Caco-2 (cell line): ENCODE measurements around the gene METAP2. TPM values are rescaled to one million over a fixed set of nuclear protein-coding genes. Genes with fewer than 3 reads are reported as not detected.

Experiments
- BruUV-seq: library from RNA; stranded (reverse); fragments of 400-500 nt; replicated peaks from 2 replicates; lab custom pipeline; 2021; lab: Mats Ljungman, UMichigan
- CTCF ChIA-PET: fragments of 300-600 bp; sonication (Branson Sonifier 250); formaldehyde crosslinking; loops from one replicate; lab custom pipeline; 2022; ENCODE audit warnings: antibody characterized with exemption; lab: Charles Lee
- POLR2A ChIA-PET: fragments of 300-600 bp; sonication (Branson Sonifier 250); formaldehyde crosslinking; loops from one replicate; lab custom pipeline; 2022; ENCODE audit warnings: antibody characterized with exemption; lab: Charles Lee
- DNase-seq, 2 experiments: peaks; one replicate each; pipeline versions ENCODE4 v3.0.0 to v3.0.0-alpha.2; 2020 to 2022
- H3K27me3 ChIP-seq: replicated peaks from 2 replicates; pipeline ENCODE4 v1.6.0; 2011; ENCODE audit warnings: low read length; ENCODE audit not compliant: control insufficient read depth, insufficient read depth
- H3K36me3 ChIP-seq: 2 replicates; pipeline ENCODE4 v1.5.1; 2011; ENCODE audit warnings: low read length; ENCODE audit not compliant: control insufficient read depth, insufficient read depth
- H3K4me1 ChIP-seq: fragments of 250-450 bp; sonication (Bioruptor Pico); 2 replicates; pipeline ENCODE4 v1.5.1; 2020; ENCODE audit warnings: mild to moderate bottlenecking
- H3K4me3 ChIP-seq: 2 replicates; pipeline ENCODE4 v1.5.1; 2011; ENCODE audit warnings: low read depth, mild to moderate bottlenecking, control low read depth, low read length
- H3K9me3 ChIP-seq: fragments of 250-450 bp; sonication (Bioruptor Pico); 2 replicates; pipeline ENCODE4 v1.5.1; 2020; ENCODE audit warnings: mild to moderate bottlenecking, moderate library complexity
- H3K27ac Mint-ChIP-seq: one replicate; pipeline ENCODE4 v1.8.0; 2022; ENCODE audit warnings: mixed read lengths; ENCODE audit not compliant: unreplicated experiment
- H3K27me3 Mint-ChIP-seq: one replicate; pipeline ENCODE4 v1.8.0; 2022; ENCODE audit warnings: mixed read lengths; ENCODE audit not compliant: insufficient read depth, unreplicated experiment
- H3K36me3 Mint-ChIP-seq: one replicate; pipeline ENCODE4 v1.8.0; 2022; ENCODE audit warnings: mild to moderate bottlenecking, mixed read lengths; ENCODE audit not compliant: insufficient read depth, unreplicated experiment
- H3K4me1 Mint-ChIP-seq: one replicate; pipeline ENCODE4 v1.8.0; 2022; ENCODE audit warnings: low read depth, mixed read lengths; ENCODE audit not compliant: unreplicated experiment
- H3K4me3 Mint-ChIP-seq: one replicate; pipeline ENCODE4 v1.8.0; 2022; ENCODE audit warnings: mild to moderate bottlenecking, moderate library complexity, mixed read lengths; ENCODE audit not compliant: unreplicated experiment
- H3K9me3 Mint-ChIP-seq: one replicate; pipeline ENCODE4 v1.8.0; 2022; ENCODE audit warnings: mixed read lengths; ENCODE audit not compliant: unreplicated experiment
- CTCF ChIP-seq, 2 experiments: fragments of 200-600 bp in 1 of 2; IDR thresholded peaks; 1 replicate in 1 of 2; 2 replicates in 1 of 2; pipeline versions ENCODE4 v1.5.1 to v1.8.0; 2011 to 2022; ENCODE audit warnings: antibody characterized with exemption in 1 of 2, control low read depth in 1 of 2, inconsistent platforms in 1 of 2, low read depth in 1 of 2, low read length in 1 of 2, mild to moderate bottlenecking in 1 of 2, moderate library complexity in 1 of 2; ENCODE audit not compliant: insufficient read depth in 1 of 2, severe bottlenecking in 1 of 2, unreplicated experiment in 1 of 2
- intact Hi-C: fragments of 100-400 bp; cut with micrococcal nuclease; formaldehyde crosslinking; loops from one replicate; pipeline ENCODE4 v1.10.0; 2022; ENCODE audit not compliant: unreplicated experiment
- total RNA-seq: library from RNA; stranded (reverse); gene quantifications from 2 replicates; pipeline ENCODE4 v1.2.3, GENCODE V29; 2022

The METAP2 gene
- total RNA-seq, 1 experiment from 2014 or later, result 138 TPM

- Mint-ChIP-seq H3K36me3 (no peaks in the 10 kb centered on the region), H3K27ac (no peak overlapping the region), H3K9me3 (peaks cover 30% of the 10 kb centered on the region), H3K4me3 (no peak overlapping the region), H3K4me1 (peaks cover 4% of the 10 kb centered on the region), H3K27me3 (no peaks in the 10 kb centered on the region)
- BruUV-seq, result no TSS peak
- TF ChIP-seq CTCF (IDR thresholded peaks at IDR 0.05; ENCODE audit: insufficient read depth in 1 of 2, low read depth in 1 of 2, low read length in 1 of 2, severe bottlenecking in 1 of 2, unreplicated experiment in 1 of 2), result no peak
- Histone ChIP-seq H3K36me3 (no peaks in the 10 kb centered on the region), H3K4me1 (0 out of 2 replicates have a peak, but pooled peaks cover 10% of the 10 kb centered on the region), H3K27me3 (no peaks in the 10 kb centered on the region), H3K4me3 (no peak overlapping the region), H3K9me3 (peaks cover 12% of the 10 kb centered on the region)
- DNase-seq, result no peak
- intact Hi-C loops, result no loop called here
- ChIA-PET POLR2A (no interaction called here), CTCF (no interaction called here)
These were observed 15.2 kb upstream of the METAP2 start for GRCh38 chr12:95458761-95459160.

- H3K4me1 ChIP-seq, result 0 out of 2 replicates have a peak, but pooled peaks cover 7% of the 10 kb centered on the region
- peaks cover 12% of the 10 kb centered on the region for H3K9me3 ChIP-seq
- no peak for TF ChIP-seq CTCF (IDR thresholded peaks at IDR 0.05; ENCODE audit: insufficient read depth in 1 of 2, low read depth in 1 of 2, low read length in 1 of 2, severe bottlenecking in 1 of 2, unreplicated experiment in 1 of 2)
- no TSS peak for BruUV-seq
- H3K4me3 ChIP-seq, result no peak overlapping the region
- H3K36me3 ChIP-seq, result no peaks in the 10 kb centered on the region
- peaks cover 4% of the 10 kb centered on the region for H3K4me1 Mint-ChIP-seq
- no peaks in the 10 kb centered on the region for H3K36me3 Mint-ChIP-seq
- H3K4me3 Mint-ChIP-seq, result no peak overlapping the region
- ChIA-PET CTCF (no interaction called here), POLR2A (no interaction called here)
- no peaks in the 10 kb centered on the region for H3K27me3 Mint-ChIP-seq
- H3K27ac Mint-ChIP-seq, result no peak overlapping the region
- intact Hi-C loops, result no loop called here
- no peak for DNase-seq
- no peaks in the 10 kb centered on the region for H3K27me3 ChIP-seq
- peaks cover 30% of the 10 kb centered on the region for H3K9me3 Mint-ChIP-seq
These were observed 14.6 kb upstream of the METAP2 start for GRCh38 chr12:95459310-95459709.

- H3K4me3 ChIP-seq, result no peak overlapping the region
- BruUV-seq, result no TSS peak
These were observed 13.8 kb upstream of the METAP2 start for GRCh38 chr12:95460105-95460504.

More at GRCh38 chr12:95460105-95460504, 13.8 kb upstream of the METAP2 start:
- Histone ChIP-seq H3K9me3 (peaks cover 12% of the 10 kb centered on the region), H3K27me3 (no peaks in the 10 kb centered on the region), H3K4me1 (0 out of 2 replicates have a peak, but pooled peaks cover 1% of the 10 kb centered on the region), H3K36me3 (no peaks in the 10 kb centered on the region)
- peaks cover 4% of the 10 kb centered on the region for H3K4me1 Mint-ChIP-seq
- H3K4me3 Mint-ChIP-seq, result no peak overlapping the region
- no peaks in the 10 kb centered on the region for H3K27me3 Mint-ChIP-seq
- CTCF ChIA-PET, result no interaction called here
- intact Hi-C loops, result no loop called here
- no peak for TF ChIP-seq CTCF (IDR thresholded peaks at IDR 0.05; ENCODE audit: insufficient read depth in 1 of 2, low read depth in 1 of 2, low read length in 1 of 2, severe bottlenecking in 1 of 2, unreplicated experiment in 1 of 2)
- DNase-seq, result no peak
- H3K36me3 Mint-ChIP-seq, result no peaks in the 10 kb centered on the region
- peaks cover 26% of the 10 kb centered on the region for H3K9me3 Mint-ChIP-seq
- POLR2A ChIA-PET, result no interaction called here
- H3K27ac Mint-ChIP-seq, result no peak overlapping the region
